ELF-1 (cell line): ENCODE data around the gene SMYD4.
"Not testable (repeated sequence)": the region's sequence is repeated elsewhere in the genome, so short reads cannot be mapped to it uniquely, and the experiment has no call there.

Experiments
- DNase-seq: peaks from one replicate; pipeline ENCODE4 v3.0.0-alpha.2; 2016; ENCODE audit warnings: low read depth, low spot score

Gene SMYD4

GRCh38 chr17:1755252-1755826, 74.4 kb downstream of the SMYD4 start:
- no peak for DNase-seq

GRCh38 chr17:1754430-1755112, 75.1 kb downstream of the SMYD4 start:
- no peak for DNase-seq

GRCh38 chr17:1753767-1754429, 75.8 kb downstream of the SMYD4 start:
- DNase-seq: no peak

- DNase-seq: peak; percentile 63
These were observed 77.1 kb downstream of the SMYD4 start for GRCh38 chr17:1752425-1753262.

- no peak for DNase-seq
These were observed 79.1 kb downstream of the SMYD4 start for GRCh38 chr17:1750628-1751027.

GRCh38 chr17:1746975-1747543, 82.6 kb downstream of the SMYD4 start:
- peak; percentile 61 for DNase-seq

GRCh38 chr17:1745513-1746020, 84.1 kb downstream of the SMYD4 start:
- no peak for DNase-seq

GRCh38 chr17:1744551-1745512, 84.9 kb downstream of the SMYD4 start:
- no peak for DNase-seq

GRCh38 chr17:1743088-1743439, 86.6 kb downstream of the SMYD4 start:
- no peak for DNase-seq

- DNase-seq: no peak
These were observed 87.2 kb downstream of the SMYD4 start, which contains the start of gene SERPINF2 for GRCh38 chr17:1742371-1743087. SERPINF2 (plus strand) TSS chr17:1742871; CDS start chr17:1744996, 2,125 bp downstream.

GRCh38 chr17:1741899-1742298, 87.8 kb downstream of the SMYD4 start:
- DNase-seq: not testable (repeated sequence)

- DNase-seq: no peak
These were observed 92.0 kb downstream of the SMYD4 start for GRCh38 chr17:1737531-1738291.

- DNase-seq: no peak
These were observed 93.1 kb downstream of the SMYD4 start for GRCh38 chr17:1736348-1737281.

- no peak for DNase-seq
These were observed 93.8 kb downstream of the SMYD4 start for GRCh38 chr17:1735834-1736347.

- no peak for DNase-seq
These were observed 94.3 kb downstream of the SMYD4 start for GRCh38 chr17:1735418-1735817.

GRCh38 chr17:1733759-1734158, 95.9 kb downstream of the SMYD4 start:
- DNase-seq: no peak

- DNase-seq: no peak
These were observed 96.8 kb downstream of the SMYD4 start for GRCh38 chr17:1732833-1733321.
